Stimulated activated CD8-positive, alpha-beta memory T cell treated with anti-CD3 and anti-CD28 coated beads, Interleukin-7, amount 100 ng/mL, for 24 hours (primary cell): ENCODE data around the gene DENND4B.
"Not testable (repeated sequence)": the region's sequence is repeated elsewhere in the genome, so short reads cannot be mapped to it uniquely, and the experiment has no call there.

Source experiments
- DNase-seq: peaks from one replicate; pipeline ENCODE4 v3.0.0-alpha.2; 2020; ENCODE audit warnings: low read depth

Gene DENND4B, protein sequence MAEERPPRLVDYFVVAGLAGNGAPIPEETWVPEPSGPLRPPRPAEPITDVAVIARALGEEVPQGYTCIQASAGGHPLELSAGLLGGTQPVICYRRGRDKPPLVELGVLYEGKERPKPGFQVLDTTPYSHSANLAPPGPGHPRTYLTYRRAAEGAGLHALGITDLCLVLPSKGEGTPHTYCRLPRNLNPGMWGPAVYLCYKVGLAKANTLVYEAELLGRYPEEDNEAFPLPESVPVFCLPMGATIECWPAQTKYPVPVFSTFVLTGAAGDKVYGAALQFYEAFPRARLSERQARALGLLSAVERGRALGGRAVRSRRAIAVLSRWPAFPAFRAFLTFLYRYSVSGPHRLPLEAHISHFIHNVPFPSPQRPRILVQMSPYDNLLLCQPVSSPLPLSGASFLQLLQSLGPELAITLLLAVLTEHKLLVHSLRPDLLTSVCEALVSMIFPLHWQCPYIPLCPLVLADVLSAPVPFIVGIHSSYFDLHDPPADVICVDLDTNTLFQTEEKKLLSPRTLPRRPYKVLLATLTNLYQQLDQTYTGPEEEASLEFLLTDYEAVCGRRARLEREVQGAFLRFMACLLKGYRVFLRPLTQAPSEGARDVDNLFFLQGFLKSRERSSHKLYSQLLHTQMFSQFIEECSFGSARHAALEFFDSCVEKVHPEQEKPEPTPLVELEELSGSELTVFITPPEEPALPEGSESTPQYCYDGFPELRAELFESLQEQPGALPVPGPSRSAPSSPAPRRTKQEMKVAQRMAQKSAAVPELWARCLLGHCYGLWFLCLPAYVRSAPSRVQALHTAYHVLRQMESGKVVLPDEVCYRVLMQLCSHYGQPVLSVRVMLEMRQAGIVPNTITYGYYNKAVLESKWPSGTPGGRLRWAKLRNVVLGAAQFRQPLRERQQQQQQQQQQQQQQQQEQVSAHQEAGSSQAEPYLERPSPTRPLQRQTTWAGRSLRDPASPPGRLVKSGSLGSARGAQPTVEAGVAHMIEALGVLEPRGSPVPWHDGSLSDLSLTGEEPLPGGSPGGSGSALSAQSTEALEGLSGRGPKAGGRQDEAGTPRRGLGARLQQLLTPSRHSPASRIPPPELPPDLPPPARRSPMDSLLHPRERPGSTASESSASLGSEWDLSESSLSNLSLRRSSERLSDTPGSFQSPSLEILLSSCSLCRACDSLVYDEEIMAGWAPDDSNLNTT (N-terminal part only)

DNA sequence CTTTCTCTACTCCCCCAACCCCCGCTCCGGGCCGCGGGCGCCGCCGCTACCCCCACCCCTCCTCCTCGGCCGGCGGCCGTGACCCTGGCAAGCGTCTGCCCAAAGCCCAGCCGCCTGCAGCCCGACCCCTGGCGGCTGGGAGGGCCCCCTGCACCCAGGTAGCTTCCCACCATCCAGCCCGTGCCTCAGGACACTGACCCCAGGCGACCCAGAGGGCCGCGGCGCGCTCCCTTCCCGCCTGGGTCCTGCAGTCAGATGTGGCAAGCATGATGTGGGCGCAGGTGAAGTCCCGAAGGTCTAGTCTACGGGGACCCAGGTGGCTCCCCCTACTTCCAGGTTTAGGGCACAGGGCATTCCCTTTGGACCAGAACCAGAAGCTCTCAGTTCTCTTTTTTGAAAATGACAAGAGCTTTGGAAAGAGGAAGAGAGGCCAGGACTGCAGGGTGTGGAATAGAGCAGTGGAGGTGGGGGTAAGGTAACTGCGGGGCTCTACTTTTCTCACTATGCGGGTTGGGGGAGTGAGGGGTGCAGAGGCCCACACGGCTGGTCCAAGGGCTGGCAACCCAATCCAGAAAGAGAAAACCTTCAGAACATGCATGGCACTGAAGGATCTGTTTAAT lies at the start of gene DENND4B:
TSS of gene DENND4B (minus strand) at position 97 of the 620 bp plus-strand sequence. CDS start 2,344 bp downstream, outside the sequence.
- DNase-seq, result peak; percentile 58

DNA sequence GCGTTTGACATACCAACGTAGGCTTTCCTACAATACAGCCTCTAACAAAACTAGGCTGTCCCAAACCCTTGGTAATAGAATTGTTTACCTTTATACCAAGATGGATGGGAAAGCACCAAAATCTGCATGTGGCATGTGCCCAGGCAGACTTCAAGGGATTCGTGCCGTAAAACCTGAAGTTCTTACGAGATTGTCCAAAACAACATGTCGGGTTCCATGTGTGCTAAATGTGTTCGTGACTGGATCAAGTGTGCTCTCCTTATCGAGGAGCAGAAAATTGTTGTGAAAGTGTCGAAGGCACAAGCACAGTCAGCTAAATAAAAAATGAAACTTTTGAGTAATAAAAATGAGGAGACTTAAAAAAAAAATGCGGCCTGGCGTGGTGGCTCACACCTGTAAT lies 49.1 kb upstream of the DENND4B start:
- DNase-seq, result no peak

DNA sequence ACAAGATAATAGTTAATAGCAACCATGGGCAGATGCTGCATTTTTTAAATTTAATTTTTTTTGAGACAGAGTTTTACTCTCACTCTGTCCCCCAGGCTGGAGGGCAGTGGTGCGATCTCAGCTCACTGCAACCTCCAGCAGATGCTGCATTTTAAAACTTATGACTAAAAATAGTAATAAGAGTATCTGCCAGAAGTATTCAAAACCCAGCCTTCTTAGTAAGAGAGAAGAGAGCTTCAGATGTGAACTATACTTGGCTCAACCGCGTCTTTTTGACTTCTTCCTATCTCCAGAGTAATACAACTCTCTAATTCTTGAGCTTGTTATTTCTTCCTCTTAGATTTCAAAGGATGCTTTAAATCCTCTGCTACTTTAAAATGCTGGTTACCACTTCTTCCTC lies 48.7 kb upstream of the DENND4B start:
- no peak for DNase-seq

DNA sequence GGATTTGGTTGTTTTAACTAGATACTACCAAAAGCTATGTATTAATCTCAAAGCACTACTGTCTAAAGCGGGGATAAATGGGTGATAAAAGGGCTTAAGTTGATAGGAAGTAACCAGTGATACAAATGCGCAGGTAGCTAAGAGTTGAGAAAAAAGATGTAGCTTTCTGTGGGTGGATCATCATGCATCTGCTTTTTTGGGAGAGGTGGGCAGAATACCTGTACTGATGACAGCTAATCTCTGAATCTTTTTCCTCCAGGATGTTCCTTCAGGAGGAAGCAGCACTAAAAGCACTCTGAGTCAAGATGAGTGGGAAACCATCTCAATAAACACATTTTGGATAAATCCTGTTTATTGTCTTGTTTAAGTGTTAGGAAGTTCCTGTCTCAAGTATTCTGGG lies 45.3 kb upstream of the DENND4B start:
- no peak for DNase-seq

DNA sequence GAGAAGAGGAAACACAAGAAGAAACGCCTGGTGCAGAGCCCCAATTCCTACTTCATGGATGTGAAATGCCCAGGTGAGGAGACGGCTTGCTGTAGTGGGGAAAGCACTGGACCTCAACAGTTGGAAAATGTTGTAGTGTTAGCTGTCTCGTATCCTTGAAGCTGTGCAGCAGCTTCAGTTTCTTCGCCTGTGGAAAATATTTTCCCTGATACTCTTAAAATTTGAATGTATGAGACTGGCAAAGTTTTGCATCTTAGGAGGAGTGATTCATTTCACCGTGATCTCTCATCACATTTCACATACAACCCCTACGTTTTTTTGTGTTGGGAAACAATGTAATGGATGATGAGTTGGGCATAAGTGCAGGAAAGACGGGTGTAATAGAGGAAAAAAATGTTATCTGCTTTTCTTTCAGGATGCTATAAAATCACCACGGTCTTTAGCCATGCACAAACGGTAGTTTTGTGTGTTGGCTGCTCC lies 44.7 kb upstream of the DENND4B start:
- no peak for DNase-seq

DNA sequence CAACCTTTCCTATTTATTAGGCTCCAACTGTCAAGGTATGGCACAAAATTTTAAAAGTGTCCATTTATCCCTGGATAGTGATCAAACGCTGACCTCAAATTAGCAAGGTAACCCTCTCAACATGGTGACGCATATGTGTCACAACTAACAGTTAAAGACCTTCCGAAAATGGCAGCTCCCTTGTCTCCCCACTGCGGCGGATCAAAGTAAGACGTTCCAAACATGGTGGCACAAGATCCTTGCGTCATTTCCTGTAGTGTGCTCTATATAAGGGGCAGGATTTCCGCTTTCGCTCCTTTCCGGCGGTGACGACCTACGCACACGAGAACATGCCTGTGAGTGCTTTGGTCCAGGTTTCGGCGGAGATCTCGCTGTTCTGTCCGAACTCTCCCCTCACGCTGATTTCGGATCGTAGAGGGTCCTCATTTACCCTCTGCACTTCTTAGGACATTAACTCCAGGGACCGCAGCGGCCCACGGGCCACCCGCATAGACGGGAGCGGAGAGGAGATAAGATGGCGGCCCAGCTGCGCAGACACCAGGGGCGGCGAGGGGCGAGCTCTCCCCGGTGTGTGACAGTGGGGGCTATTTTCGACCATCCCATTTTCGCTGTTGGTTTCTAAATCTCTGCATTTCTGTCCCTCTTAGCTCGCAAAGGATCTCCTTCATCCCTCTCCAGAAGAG lies 44.1 kb upstream of the DENND4B start, which contains the start of gene RPS27:
TSS of gene RPS27 (plus strand) at position 295 of the 683 bp plus-strand sequence. CDS start at position 330, 35 bp downstream.
- DNase-seq, result peak; percentile 59

DNA sequence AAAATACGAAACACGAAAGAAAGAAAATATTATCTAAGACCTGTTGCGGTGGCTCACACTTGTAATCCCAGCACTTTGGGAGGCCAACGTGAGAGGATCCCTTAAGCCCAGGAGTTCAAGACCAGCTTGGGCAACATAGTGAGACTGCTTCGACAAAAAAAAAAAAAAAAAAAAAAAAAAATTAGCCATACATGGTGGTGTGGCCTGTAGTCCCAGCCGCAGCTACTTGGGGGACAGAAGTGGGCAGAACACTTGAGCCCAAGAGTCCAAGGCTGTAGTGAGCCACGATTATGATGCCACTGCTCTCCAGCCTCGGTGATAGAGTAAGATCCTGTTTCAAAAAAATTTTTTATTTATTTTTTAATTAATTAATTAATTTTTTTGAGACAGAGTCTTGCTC lies 41.1 kb upstream of the DENND4B start:
- DNase-seq, result no peak

DNA sequence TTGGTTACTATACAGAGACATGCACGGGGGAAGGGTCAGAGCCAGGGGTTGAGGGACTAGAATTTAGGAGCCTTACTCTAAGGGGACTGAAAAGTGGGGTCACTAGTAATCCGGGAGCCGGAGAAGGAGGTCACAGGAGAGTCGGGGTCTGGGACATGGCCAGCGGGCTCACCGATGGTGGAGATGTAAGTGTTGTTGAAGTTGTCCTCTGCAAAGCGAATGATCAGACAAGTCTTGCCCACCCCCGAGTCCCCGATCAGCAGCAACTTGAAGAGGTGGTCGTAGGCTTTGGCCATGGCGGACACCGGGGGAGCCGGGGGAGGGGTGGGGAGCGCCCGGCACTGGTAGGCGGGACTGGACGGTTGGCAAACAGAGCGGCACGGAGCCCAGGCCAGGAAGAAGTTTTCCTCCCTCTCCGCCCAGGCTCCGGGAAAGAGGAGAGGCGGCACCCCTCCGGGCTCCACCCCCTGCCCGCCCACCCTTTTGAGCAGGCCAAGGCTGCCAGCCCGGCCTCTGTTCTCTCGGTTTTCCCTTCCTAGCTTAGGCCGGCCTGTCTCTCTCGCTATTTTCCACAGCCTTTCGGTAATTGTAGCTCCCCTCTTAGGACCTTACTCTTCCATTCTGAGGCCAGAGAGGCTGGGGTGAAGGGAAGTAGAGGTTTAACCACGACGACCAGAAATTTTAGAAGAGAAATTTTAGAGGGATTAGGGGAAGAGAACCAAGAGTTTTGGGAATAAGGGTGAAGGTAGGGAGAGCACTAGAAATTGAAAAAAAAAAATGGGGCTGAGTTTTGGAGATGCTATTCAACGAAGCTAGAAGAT lies 39.6 kb upstream of the DENND4B start, which contains the start of gene RAB13:
TSS of gene RAB13 (minus strand) at position 399 of the 821 bp plus-strand sequence. CDS start at position 296, 103 bp downstream.
- DNase-seq, result no peak

DNA sequence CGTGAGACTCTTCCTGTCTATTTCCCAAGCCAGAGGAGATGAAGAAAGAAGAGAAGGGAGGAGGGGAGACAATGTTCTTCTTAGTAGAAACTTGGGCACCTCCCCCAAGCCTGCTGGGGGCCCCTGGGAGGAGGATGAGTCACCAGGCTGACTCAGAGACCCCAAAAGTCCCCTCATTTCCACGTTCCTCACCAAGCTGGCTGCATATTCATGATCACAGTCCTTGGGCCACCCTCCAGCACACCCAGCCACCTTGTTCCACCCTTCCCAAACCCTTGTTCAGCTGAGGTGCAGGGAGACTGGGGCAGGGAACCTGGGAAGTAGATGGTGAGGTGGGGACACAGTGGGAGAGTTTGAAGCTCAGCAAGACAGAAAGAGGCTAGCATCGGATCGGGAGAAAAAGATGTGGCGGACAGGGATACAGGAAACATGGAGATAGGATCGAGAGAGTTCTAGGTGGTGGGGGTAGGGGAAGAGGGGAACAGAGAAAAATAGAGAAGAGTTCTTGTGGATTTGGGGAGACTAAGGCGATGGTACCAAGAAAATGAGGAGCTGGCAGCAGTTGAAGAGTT lies 38.9 kb upstream of the DENND4B start:
- no peak for DNase-seq

DNA sequence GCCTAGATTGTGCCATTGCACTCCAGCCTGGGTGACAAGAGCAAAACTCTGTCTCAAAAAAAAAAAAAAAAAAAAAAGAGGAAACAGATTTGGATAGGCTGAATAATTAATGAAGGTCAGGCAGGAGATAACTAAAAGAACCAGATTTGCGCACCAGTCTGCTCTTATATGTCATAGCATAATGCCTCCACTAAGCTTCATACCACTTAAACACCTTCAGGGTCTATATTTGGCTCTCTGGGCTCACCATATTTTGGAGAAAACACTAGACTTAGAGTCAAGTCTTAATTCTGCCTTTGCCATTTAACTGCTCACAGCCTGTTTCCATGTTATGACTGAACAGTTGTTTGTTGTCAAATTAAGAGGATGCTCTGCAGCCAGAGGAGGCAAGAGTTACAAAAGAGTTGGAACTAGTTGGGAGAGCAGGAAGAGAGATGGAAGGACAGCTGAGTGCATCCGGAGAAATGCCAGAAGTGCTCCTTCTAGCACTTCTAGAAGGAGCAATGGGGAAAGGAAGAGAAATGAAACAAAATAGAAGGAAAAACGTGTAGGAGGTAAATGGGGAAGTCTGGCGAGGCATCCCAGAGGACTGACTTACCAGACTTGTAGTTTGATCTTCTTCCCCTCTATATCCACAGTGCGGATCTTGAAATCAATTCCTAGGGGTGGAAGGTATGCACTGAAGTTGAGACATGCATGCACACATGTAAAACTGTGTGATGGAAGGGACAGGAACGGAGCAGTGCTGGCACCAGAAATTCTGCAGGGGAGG lies 37.8 kb upstream of the DENND4B start:
- DNase-seq, result no peak

DNA sequence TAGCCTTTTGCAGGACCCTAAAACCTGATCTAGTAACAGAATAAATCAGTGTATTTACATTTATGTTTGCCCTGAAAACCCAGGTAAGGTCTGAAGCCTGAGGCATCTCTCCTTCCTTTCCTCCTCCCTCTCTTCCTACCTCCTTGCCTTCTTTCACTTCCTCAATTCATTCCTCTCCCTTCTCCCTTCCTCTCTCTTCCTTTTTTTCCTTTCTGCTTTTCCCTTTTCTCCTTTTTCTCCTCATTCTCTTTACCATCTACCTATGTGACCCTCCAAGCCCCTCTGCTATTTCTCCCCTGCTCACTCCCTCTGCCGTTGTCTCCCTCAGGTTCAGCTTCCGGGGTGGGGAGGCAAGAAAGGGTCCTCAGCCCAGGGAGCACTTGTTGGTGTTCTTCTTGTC lies 35.2 kb upstream of the DENND4B start:
- not testable (repeated sequence) for DNase-seq

DNA sequence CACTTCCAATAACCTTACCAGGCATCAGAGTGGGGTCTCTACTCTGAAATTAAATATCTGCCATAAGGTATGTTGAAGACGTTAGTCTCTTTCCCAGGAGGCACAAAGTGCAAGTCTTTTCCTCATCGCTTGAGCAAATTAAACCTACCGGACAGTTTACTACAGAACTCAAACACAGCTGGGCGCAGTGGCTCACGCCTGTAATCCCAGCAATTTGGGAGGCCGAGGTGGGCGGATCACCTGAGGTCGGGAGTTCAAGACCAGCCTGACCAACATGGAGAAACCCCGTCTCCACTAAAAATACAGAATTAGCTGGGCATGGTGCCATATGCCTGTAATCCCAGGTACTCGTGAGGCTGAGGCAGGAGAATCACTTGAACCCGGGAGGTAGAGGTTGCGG lies 32.6 kb upstream of the DENND4B start:
- not testable (repeated sequence) for DNase-seq

DNA sequence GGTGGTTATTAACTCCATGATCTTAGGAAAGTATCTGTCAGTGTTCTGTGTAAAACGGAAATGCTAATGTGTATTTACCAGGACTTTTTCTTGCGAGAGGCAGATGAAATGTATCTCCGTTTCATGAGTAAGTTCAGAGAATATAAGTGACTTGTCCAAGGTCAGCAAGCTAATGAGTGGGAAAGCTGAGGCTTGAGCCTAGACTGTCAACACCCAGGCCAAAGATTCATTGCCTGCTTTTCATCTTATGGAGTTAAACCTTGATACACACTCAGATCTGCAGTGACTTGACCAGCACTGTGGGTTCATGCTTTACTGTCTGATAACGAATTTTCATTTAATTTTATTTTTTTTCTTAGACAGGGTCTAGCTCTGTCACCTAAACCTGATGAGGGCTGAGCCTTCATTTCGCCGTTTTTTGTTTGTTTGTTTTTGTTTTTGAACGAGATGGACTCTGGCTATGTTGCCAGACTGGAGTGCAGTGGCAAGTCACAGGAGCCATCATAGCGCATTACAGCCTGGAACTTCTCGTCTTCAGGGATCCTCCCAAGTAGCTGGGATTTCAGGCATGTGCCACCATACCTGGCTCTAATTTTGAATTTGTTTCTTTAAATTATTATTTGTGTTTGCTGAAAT lies 31.9 kb upstream of the DENND4B start:
- DNase-seq, result no peak

DNA sequence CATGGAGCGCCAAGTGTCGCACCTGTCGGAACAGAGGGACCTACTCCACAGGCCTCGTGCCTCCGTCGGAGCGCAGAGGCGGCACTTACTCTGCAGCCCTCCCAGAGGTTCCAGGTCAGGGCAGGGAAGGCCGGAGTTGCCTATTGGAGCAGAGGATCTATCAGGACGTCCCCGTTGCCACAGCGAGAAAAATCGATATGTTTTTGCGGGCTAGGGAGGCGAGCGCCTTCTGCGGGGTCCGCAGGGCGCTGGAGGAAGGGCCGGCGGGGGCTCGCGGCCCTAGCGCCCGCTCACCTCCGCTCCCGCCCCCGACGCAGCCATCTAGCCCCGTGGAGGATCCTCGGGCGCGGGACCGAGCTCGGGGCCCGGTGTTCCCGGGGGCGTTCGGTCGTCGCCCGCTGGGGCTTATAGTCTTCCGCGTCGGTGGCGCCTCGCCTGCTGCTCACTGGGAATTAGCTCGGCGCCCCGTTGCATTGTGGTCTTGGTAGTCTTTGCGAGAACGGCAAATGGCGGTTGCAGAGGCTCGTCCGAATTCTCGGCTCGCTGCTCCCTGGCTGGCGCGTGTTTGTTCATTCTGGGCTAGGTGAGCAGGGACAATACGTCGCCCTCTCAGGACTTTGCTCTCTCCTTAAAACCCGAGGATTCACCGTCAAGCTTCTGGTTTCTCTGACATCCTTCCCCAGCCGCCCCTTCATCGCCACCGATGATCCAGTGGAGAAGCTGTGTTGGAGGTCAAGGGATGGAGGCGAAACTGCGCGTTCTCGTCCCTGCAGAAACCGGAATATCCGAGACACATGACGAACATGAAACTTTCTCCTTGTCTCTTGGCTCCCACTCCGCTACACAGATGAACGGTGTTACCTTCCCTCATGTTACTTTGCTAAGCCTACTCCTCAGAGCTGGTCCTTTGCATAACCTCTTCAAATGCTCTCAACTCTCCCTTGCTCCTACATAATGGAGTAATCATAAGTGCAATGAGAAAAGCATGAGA lies 31.0 kb upstream of the DENND4B start, which contains the start of gene JTB:
TSS of gene JTB (minus strand) at position 425 of the 991 bp plus-strand sequence. CDS start at position 3, 422 bp downstream.
- DNase-seq, result peak; percentile 69

DNA sequence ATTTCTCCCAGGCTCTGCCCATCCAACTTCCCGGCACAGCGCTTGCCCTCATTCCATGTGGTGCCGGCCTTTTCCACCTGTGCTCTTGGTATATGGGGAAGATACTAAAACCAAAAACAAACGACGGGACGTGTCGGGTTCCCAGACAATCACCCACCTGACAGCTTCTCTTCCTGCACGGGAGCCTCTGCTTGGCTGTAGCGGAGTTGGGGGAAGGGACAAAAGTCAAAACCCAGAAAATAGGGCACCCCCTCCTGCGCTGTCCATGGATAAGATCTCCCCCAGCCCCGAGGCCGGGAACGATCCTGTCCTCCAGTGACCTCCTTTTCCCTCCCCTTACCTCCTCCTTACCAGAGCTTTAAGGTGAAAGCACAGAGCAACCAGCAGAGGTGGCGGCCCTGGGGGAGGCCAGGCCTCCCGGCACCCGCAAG lies 30.3 kb upstream of the DENND4B start:
- no peak for DNase-seq

DNA sequence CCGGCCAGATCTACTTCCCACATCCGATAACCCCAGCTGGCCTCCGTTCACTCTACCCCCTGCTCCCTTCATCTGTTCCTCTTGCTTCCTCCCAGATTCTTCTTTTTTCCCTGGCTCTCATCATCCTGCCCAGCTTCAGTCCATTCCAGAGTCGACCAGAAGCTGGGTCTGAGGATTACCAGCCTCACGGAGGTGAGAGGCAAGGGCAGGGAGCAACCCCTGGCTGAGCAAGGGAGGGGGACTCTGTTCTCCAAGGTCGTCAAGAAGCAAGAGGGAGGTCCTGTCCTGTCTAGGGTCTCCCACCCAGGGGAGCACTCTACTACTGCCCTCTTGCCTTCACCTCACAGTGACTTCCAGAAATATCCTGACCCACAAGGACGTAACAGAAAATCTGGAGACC lies 27.0 kb upstream of the DENND4B start:
- DNase-seq, result no peak

DNA sequence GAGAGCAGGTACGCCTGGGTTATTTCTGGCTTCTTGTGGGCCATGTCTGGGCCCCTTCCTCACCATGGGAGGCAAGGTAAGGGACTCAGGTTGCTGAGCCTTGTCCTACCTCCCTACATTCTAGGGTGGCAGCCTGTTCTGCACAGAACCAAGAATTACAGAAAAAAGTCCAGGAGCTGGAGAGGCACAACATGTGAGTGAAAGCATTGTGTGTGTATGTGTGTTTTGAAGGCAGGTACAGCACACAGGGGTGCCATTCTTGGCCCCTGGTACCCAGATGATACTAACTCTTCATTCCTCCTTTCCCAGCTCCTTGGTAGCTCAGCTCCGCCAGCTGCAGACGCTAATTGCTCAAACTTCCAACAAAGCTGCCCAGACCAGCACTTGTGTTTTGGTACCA lies 26.6 kb upstream of the DENND4B start:
- no peak for DNase-seq
